ENCODE measurements around the gene ADGRD1.

GRCh38 chr12:130987151-130987931 lies 33.6 kb downstream of the ADGRD1 start:
- TF ChIP-seq TAF1 (IDR thresholded peaks at IDR 0.05; ENCODE audit: borderline replicate concordance, insufficient read depth, low read length): no peak
- no peak for TF ChIP-seq POLR2AphosphoS5 (IDR thresholded peaks at IDR 0.05; ENCODE audit: low read depth, low read length)
- TF ChIP-seq SIN3A (IDR thresholded peaks at IDR 0.05; ENCODE audit: borderline replicate concordance, insufficient read depth, low read length): no peak
- no peak for TF ChIP-seq REST (IDR thresholded peaks at IDR 0.05; ENCODE audit: insufficient read depth in 1 of 2, low read depth in 2 of 2, low read length in 2 of 2)
- no peak for TF ChIP-seq FOXP2 (optimal IDR thresholded peaks at IDR 0.05; ENCODE audit: borderline replicate concordance, extremely low read depth, extremely low read length, insufficient read depth)

Measured in PFSK-1 (cell line).